GM21528 (cell line): ENCODE measurements around the gene GTF3C2.
"Not testable (repeated sequence)": the region's sequence is repeated elsewhere in the genome, so short reads cannot be mapped to it uniquely, and the experiment has no call there.

Source experiments
- ATAC-seq: cut with Tn5 transposase; IDR thresholded peaks from one replicate; pipeline ENCODE4 v1.9.1; 2021; ENCODE audit warnings: mild to moderate bottlenecking, moderate library complexity; ENCODE audit not compliant: unreplicated experiment, low FRiP score

The GTF3C2 gene

DNA sequence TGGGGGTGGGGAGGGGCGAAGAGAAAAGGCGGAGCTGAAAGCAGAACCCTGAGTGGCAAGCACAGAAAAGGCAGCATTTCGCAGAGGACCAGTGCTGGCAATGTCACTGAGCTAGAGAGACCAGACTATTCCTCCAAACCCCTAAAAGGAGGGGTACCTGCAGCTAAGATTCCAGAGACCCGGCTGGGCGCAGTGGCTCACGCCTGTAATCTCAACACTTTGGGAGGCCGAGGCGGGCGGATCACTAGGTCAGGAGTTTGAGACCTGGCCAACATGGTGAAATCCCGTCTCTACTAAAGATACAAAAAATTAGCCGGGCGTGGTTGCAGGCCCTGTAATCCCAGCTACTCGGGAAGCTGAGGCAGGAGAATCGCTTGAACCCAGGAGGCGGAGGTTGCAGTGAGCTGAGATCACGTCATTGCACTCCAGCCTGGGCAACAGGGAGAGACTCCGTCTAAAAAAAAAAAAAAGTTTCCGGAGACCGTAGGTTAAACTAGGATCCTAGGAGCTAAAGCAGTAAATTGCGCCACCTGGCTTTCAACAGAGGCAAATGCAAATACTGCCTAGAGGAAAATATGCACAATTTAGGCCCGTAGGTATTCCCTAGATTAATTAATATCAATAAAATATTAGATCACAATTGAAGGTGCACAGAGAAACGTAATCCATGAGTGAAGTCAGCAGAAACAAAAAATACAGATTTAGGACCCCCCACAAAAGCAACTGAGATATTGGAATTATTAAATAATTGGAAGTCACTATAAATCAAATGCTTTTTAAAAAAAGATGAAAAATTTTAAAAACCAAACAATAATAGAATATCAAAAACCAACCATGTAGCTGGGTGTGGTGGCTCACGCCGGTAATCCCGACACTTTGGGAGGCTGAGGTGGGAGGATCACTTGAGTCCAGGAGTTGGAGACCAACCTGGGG is 53.2 kb downstream of the GTF3C2 start:
- ATAC-seq = no peak

DNA sequence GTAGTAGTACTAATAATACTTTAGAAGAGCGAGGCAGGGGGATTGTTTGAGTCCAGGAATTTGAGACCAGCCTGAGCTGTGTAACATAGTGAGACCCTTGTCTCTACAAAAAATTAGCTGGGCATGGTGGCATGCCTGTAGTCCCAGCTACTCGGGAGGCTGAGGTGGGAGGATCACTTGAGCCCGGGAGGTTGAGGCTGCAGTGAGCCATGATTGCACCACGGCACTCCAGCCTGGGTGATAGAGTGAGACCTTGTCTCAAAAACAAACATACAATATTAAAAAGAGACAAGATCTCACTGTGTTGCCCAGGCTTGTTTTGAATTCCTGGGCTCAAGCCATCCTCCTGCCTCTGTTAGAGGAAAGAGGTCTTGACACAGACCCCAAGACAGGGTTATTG is 56.0 kb downstream of the GTF3C2 start:
- not testable (repeated sequence) for ATAC-seq

DNA sequence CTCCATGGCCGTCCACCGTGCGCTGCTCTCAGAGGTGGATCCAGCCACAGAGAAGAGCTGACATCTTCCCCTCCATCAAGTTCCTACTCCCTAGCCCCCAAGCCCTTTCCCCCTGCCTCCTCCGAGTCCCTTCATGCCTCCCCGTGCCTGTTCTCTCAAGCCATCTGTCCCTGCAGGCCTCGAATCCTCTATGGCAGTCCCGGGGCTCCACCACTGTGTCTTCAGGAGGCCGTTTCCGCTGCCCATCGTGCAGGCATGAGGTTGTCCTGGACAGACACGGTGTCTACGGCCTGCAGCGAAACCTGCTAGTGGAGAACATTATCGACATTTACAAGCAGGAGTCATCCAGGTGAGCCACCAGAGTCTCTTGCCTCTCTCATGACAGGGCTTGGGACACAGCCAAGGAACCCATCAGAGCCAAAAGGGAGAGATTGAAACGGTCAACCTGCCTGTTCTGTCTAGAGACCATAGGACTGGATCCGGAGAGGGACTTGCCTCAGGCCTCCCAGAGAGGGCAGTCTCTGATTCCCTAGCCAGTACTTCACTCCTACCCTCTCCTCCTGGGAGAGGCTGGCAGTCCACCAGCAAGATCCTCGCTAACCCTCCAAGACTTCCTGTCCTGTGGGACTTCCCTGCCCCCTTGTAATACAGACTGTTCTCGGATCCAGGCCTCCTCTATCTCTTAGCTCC is 58.0 kb downstream of the GTF3C2 start:
- ATAC-seq = no peak

DNA sequence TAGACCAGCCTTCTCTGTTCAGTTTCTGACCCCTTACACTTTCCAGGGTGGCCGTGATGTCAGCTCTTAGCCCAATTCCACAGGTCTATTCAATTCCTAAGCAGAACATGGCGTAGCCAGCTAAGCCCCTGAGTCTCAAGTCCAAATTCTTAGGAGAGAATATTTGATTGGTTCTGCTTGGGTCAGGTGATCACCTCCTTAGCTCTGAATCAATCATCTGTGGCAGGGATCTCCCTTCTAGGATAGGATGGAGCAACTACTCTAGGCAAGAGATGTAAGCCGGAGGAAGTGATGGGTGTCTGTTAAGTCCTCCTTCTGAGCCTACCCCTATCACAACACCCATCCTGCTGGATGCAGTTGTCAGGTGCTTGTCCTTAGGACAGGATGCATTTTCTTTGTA is 59.4 kb downstream of the GTF3C2 start:
- no peak for ATAC-seq

DNA sequence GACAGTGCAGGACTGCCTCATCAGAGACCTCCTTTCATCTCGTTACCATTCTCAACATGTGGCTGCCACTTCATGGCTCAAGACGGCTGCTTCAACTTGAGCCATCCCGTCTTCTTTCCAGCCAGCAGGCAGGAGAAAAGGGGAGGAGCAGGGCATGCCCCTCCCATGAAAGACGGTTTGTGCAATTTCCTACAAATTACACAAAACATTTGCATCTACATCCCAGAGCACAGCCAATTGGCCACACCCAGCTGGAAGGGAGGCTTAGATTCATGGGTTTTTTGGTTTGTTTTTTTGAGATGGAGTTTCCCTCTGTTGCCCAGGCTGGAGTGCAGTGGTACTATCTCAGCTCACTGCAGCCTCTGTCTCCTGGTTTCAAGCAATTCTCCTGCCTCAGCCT is 60.1 kb downstream of the GTF3C2 start:
- no peak for ATAC-seq

DNA sequence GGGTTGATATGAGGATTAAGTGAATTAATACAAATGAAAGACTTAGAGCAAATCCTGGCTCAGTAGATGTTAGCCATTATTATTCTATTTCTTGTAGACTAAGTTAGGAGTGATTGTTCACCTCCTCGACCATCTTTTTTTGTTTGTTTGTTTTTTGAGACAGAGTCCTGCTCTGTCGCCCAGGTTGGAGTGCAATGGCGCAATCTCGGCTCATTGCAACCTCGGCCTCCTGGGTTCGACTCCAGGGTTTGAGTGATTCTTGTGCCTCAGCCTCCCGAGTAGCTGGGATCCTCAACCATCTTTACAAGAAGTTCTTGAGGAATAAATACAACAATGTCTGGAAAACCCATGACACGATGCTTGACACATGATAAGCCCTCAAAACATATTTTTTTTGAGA is 61.6 kb downstream of the GTF3C2 start:
- ATAC-seq = no peak

DNA sequence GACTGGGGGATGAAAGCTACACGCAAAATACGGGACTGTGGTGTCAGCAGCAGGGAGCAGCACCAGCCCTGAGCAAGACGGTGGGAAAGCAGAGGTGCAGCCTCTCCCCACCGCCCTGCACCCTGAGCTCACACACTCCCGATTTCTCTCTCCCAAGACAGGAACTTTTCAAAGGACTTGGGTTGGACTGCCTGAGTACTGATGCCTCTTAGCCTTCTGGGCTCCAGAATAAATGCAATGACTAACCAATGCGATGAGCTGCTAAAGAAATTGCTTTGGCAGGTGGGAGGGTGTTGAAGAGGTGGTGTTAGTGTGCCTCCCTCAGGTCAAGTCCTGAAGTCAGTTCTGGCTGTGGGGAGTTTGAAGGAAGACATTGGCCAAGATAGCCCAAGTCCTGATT is 64.7 kb downstream of the GTF3C2 start:
- ATAC-seq = no peak

DNA sequence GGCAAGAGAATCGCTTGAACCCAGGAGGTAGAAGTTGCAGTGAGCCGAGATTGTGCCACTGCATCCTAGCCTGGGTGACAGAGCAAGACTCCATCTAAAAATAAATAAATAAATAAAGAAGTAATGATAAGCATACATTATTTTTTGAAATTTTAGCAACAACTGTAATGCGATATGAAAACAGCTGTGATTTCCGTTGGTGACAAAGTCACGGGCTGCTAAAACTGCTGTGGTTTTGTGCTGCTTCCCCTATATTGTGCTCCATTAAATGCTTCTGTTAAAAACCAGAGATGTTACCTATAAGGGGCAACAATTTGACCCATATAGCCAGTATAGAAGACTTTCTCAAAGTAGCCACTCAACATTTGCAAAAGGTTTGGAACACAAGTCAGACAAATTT is 66.0 kb downstream of the GTF3C2 start:
- no peak for ATAC-seq

DNA sequence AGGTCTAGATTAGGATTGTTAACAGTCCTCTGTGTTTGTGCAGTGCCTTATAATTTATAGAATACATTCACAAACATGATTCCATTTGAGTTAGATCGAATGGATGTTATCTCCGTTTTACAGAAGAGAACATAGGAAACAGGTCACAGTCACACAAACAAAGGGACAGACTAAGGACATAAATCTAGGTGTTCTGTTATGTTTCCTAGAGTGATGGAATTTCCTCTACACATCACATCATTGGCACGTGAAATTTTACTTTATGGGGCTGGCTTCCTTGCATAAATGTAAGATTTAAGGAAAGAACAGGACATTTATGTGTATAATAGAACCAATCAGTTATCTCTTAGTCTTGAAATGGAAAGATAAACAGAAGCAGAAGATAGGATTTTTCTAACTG is 68.0 kb downstream of the GTF3C2 start:
- no peak for ATAC-seq

DNA sequence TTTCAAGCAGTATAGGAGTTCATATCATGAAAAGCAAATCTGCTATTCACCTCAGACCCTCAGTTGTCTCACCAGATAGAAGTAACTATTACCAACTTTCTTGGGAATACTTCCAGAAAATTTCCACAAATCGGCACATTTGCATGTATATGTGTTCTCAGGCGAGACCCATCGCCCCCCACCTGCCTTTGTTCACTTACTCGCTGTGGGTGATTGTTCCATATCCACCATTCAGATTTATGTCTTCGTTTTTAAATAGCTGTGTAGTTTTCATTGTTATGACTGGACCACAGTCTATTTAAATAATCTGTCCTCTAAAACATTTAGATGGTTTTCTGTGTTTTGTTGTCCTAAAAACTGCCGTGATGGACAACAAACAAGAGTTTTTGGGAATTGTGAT is 71.1 kb downstream of the GTF3C2 start:
- no peak for ATAC-seq

DNA sequence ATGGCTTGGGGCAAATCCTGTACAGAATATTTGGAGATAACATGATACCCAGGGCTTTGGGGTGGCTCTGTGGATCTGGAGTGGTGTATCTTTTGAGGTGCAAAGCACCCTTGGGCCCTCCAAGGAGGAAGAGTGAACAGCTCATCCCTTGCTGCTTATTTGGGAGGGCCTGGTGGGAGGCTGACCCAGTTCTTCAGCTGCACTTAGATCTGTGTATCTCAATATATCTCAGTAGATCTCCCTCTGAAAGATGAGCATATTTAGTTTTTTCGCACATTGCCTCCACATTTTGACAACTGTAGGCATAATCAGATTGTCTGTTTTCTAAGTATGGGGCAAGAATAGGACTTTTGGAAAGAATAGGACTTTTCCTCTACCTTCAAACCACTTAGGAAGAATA is 71.6 kb downstream of the GTF3C2 start:
- no peak for ATAC-seq

DNA sequence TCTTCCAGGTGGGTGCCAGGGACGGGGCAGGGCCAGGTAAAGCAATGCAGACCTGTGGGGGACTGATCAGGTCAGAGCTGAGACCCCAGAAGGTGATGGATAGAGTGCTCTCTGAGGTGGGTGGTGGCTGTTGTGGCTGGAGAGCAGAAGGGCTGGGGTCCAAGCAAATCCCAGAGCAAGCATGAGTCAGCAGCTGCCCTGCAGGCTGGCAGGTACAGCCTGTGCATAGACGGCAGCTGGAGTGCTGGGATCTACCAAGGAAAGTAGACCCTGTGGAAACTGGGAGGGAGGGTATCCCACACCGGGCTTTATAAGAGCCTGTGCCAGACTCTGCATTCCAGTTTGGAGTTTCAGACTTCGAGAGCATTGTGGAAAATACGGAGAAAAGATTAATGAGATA is 73.7 kb downstream of the GTF3C2 start:
- ATAC-seq = no peak

DNA sequence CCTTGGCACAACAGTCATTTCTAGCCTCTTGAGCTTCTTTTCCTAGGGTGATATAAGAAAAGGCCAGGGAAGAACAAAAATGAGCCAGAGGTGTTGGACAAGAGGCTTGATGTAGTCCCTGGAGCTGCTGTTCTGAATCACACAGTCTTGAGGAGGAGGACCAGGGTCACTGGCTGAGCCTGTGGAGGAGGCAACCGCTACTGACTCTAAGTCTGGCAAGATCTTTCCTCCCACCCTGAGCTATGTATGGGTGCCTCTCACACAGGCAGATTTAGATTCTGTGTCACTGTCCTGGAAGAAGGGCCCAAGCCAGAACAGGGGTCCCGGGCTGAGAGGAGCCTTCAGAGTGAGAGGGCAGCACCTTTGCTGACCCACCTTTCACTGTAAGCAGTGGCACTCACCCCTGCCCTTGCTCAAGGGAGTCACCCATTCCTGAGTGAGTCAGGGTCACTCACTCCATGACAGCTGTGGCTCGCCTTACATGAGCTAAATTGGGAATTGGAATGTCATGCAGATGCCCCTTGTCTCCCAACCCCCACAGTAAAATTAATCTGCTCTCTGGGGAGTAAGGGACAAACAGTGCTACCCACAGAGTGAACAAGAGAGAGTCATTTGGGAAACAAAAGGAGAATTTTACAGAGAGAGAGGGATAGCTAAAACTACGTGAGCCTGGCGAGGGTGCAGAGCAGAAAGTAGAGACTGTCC is 74.6 kb downstream of the GTF3C2 start, which contains the start of gene TRIM54:
TRIM54 (plus strand) TSS at position 575 of the 705 bp plus-strand sequence. CDS start 303 bp downstream, outside the sequence.
- no peak for ATAC-seq

DNA sequence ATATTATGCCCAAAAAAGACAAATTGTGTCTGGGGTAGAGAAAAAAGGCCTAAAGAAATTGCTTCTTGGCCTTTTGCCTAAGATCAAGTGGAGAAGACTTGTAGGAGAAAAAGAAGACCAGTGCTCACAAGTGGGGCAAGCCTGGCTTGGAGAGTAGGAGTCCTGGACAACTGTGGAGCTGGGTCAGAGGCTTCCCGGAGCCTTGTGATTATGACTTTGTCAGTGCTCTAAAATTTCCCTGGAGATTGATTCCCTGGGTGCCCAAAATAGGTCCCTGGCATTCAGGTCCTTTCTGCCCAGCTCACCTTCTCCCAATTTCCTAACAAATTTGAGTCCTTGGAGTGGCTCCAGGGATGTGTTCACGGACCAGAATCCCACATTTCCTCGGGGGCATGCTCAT is 75.1 kb downstream of the GTF3C2 start:
- ATAC-seq = no peak

DNA sequence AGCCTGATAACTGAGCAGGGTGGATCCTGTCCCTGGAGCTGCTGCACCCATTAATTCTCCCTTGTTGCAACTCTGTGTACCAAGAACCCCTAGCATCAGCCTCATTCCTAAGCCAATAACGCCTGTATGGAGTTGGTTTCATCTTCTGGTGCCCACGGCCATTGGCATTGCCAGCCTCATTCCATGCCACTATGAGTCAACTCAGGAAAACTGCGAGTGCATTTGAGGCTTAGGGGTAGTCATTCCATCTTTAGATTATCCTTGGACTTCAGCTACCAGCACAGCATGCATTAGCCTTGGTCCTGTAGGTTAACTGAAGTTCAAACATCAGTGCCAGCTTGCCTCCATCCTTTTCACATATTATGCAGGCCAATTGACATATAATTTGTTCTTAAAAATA is 75.7 kb downstream of the GTF3C2 start:
- ATAC-seq = no peak

DNA sequence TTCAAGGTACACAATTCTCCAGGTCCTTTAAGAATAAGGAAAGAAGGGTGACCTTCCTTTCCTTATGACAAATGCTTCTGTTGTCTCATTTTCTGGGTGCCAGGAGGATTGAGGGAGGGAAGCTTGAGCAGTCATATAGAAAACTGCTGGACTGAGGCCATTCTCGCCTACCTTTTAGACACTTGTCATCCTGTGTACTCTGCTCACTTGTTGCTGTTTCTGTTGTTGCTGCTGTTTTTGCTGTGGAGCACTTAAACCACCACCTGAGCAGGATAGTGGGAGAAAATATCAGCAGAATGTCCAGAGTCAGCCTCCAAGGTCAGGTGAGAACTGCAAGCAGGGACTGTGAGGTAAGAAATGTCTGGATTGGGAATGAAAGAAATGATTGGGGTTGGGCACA is 78.6 kb downstream of the GTF3C2 start:
- ATAC-seq = no peak
